C4-2B (cell line): Measurements from ENCODE around the gene SRL.

Experiments
- CTCF ChIP-seq: fragments of 450-650 bp; conservative IDR thresholded peaks from 2 replicates; pipeline ENCODE4 v1.5.1; 2017; ENCODE audit warnings: mild to moderate bottlenecking
- ZFX ChIP-seq: fragments of 450-650 bp; IDR thresholded peaks from 2 replicates; pipeline ENCODE4 v1.6.1; 2017

GRCh38 chr16:4216596-4216995 lies 25.3 kb downstream of the SRL start:
- TF ChIP-seq CTCF, result no peak
- no peak for TF ChIP-seq ZFX
